MV-4-11 (cell line): Measurements from ENCODE around the gene ELAVL3.

Experiments
- DNase-seq: peaks from one replicate; lab custom pipeline; 2025; lab: John Stamatoyannopoulos, UW

ELAVL3 gene

GRCh38 chr19:11480715-11481533, at the start of gene ELAVL3:
Gene ELAVL3 (minus strand): TSS chr19:11481046. CDS start chr19:11480608, 438 bp downstream.
- no peak for DNase-seq

GRCh38 chr19:11530432-11530831, 49.6 kb upstream of the ELAVL3 start:
- peak; percentile 75 for DNase-seq

DNA sequence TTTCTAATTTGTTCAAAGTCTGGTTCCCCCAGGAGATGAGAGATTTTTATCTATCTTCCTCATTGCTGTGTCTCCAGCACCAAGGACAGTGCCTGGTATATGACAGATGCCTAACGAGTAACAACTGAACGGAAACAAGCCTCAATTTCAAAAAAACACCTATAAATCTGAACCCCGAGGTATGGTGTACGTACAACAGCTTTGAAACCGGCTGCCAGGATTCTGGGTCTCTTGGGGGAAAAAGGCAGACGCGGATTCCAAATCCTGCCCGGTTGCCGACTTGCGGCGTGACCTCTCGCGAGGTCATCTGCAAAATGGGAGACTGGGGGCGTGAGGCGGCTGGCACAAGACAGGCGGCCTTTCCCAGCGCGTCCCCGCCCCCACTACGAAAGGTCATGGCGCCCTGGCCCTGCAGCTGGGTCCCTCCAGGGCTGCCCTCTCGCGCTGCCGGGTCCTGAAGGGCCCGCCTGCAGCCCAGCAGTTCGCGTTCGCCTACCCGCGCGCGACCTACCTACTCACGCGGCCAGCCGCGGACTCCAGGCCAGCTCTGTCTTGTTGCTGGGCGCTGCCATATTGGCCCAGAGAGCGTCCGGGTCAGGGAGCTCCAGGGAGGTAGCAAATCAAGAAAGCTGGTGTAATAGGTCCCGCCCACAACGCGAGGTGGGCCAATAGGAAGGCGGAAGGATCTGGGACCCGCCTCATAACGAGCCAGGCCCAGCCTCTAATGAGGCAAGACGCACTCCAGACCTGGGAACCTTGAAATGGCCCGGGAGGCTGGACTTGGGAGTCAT, 47.9 kb upstream of the ELAVL3 start, which contains the start of gene ECSIT:
ECSIT (minus strand) TSS at position 584 of the 791 bp plus-strand sequence. CDS start 9,964 bp downstream, outside the sequence.
- peak; percentile 100 for DNase-seq

- DNase-seq = no peak
Measured at GRCh38 chr19:11519138-11519537, 38.3 kb upstream of the ELAVL3 start.

- DNase-seq = no peak
Measured at GRCh38 chr19:11513946-11514345, 33.1 kb upstream of the ELAVL3 start.

DNA sequence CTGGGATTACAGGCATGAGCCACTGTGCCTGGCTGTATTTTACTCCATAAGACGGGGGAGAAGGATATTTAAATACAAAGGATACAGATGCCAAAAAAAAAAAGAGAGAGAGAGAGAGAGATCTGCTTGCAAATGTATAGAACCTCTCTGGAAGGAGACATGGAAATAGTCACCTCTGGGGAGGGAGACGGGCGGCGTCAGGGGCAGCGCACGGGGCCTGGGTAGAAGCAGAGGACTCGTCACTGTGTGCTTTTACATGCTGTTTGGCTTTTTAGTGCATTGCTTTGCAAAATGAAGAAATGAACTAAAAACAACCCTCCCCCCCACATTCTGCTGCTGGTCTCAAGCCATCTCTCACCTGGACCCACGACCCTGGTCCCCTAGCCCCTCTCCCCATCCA, 29.6 kb upstream of the ELAVL3 start:
- no peak for DNase-seq

DNA sequence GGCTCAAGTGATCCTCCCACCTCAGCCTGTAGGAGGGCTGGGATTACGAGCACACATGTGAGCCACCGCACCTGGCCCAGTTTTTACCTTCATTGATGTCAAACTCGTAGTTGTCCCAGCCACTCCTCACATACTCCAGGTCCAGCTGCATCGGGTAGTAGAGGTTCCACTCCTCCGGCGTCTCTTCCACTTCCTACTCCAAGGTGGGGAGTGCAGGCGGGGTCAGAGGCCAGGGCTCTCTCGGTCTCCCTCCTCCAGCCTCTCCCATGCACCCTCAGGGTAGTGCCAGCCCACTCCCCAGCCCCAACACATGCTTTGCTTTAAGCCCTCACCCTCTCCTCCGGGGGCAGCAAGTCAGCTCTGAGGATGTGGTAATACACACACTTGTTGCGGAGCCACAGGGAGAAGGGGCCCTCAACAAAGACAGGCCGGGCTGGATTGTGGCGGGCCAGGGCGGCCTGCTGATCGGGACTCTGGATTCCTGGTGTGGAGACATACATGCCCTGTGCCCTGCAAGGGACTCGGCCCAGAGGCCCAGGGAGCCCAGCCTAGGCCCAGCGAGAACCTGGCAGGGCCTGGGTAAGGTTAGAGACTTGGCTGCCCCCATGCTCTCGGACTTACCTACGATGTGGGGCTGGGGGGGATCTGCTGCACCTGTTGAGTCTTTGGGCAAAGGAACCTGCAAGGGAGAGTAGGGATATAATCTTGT, 26.7 kb upstream of the ELAVL3 start:
- no peak for DNase-seq

- DNase-seq = no peak
Measured at GRCh38 chr19:11506967-11507366, 26.1 kb upstream of the ELAVL3 start.

GRCh38 chr19:11506101-11506555, 25.3 kb upstream of the ELAVL3 start:
- peak; percentile 46 for DNase-seq

DNA sequence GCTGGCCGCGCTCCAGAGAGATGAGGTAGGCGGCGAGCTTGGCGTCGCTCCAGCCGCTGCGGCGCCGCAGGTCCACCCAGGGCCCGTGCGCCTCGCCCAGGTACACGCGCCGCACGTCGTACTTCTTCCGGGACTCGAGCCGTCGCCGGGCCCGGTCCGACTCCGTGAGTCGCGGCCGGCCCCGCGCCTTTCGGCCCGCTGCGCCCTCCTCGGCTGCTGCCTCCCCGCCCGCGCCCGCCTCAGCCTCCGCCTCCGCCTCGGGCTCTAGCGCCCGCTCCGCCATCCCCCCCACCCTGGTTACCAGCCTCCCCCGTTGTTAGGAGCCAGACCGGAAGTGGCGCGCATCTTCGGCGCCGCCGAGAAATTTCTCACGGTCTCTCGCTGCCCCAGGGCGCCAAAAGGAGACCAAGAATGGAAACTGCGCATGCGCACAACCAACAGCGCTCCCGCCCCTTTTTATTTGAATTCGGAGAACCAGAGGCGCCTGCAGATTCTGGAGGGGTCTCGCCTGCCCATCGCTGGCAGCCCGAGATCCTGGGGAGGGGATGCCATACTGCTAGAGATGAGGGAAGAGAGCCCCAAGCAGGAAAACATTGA, 24.8 kb upstream of the ELAVL3 start, which contains the start of gene ZNF653:
ZNF653 (minus strand) TSS at position 336 of the 597 bp plus-strand sequence; CDS start at position 283, 53 bp downstream.
- DNase-seq = peak; percentile 96

DNA sequence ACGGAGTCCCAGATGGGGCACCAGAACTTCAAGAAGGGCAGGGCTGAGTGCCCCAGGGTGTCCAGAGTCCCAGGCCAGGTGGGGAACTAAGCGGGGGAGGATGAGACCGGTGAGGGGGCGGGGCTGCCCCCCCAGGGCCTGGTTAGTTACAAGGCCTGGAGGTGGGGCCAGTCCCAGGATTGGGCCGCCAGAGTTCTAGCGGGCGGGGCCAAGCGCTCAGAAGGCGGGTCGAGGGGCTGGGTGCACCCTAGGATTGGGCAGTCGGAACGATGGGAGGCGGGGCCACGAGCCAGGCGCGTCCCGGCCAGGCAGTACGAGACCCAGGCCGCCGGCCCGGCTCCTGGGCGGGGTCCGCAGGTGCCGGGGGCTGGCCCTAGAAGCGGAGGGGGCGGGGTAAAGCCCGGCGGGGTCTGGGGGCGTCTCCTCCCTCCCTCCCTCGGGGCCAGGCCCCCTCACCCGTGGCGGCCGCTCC, 24.2 kb upstream of the ELAVL3 start:
- peak; percentile 96 for DNase-seq

DNA sequence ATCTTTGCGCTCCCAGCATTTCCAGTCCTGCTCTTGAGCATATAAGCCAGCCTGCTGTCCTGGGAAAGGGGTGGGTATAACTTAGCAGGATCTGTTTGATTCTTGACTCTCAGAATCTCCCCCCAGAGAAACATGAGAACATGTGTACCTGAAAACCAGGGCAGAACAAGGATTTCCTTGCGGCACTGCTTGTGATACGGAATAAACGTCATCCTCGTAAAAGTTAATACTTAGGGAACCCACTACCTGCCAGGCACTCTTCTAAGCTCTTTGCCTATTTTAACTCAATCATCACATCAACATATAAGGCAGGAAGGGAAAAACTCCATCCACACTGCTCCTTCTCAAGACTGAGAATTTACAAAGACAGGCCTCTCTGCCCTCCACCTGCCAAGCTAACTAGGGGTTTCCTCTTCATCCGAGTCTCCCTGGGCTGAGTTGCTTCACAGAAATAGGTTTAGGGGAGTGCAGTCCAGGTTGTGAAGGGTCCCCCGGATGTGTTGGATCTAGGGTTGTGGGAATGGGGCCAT, 23.7 kb upstream of the ELAVL3 start:
- no peak for DNase-seq

GRCh38 chr19:11499890-11500420, 19.1 kb upstream of the ELAVL3 start:
- no peak for DNase-seq

DNA sequence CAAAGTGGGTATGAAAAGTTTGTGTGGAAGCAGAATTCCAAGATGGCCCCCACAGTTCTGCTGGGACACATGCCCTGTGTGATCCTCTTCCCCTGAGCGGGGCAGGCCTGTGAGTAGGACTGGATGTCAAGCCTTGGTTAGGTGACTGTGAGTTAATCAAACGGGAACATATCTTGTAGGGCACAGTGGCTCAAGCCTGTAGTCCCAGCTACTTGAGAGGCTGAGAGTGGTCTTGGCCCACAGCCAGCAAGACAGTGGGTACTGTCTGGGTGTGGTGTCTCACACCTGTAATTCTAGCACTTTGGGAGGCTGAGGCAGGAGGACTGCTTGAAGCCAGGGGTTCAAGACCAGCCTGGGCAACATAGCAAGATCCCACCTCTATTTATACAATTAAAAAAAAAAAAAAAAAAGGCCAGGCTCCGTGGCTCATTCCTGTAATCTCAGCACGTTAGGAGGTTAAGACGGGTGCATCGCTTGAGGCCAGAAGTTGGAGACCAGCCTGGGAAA, 18.4 kb upstream of the ELAVL3 start:
- DNase-seq = no peak

DNA sequence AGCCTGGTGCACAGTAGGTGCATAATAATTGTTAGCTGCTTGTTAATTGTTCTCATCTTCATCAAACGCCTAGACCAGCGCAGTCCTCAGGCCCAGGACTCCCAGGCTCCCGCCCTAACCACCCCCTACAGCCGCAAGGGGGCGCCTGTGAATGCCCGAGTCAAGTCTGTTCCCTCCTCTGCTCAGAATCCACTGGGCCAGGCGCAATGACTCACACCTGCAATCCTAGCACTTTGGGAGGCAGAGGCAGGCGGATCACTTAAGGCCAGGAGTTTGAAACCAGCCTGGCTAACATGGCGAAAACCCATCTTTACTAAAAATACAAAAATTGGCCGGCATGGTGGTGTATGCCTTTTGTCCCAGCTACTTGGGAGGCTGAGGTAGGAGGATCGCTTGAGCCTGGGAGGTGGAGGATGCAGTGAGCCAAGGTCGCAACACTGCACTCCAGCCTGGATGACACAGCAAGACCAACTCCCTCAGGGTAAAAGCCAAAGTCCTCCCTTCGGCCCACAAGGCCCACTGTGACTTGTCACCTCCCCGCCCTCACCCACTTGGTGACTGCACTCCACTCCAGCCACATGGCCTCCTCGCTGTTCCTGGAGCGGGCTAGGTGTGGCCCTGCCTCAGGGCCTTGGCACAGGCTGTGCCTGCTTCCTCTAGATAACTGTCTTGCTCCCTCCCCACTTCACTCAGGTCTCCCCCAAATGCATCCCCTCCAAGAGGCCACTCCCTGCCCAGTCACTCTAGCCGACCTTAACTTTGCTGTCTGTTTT, 15.7 kb upstream of the ELAVL3 start:
- peak; percentile 60 for DNase-seq

DNA sequence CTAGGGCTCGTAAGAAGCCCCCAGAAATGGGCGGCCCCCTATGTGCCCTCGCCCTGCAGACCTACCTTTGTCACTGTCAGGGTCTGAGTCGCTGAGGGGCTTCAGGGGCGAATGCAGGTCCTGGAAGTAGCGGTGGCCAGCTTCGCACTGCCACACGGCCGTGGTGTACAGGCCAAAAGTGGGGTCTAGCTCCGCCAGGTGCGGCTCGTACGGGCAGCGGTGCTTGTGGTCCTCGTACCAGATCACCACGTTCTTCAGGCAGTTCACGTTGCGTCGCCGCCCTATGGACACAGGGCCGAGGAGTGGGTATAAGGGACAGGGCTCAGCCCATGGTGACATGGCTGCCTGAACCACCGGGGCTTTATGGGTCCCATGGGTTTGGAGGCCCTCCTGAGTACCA, 15.0 kb upstream of the ELAVL3 start:
- no peak for DNase-seq

DNA sequence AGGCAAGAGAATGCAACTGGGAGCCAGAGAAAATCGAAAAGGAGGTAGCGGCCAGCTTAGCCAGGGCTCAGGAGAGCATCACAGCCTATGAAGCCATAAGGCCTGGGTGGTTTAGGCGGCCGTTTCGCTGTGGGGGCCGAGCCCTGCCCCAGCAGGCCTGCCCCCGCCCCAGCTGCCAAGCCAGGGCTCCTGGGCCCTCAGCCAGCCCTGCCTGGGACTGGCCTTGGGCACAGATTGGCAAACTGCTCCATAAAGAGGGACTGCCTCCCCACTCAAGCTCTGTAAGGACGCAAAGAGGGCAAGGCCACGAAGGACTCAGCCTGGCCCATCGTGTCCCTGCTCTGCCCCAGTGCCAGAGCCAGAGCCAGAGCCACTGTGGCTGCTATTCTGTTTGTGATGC, 14.6 kb upstream of the ELAVL3 start:
- DNase-seq = no peak

DNA sequence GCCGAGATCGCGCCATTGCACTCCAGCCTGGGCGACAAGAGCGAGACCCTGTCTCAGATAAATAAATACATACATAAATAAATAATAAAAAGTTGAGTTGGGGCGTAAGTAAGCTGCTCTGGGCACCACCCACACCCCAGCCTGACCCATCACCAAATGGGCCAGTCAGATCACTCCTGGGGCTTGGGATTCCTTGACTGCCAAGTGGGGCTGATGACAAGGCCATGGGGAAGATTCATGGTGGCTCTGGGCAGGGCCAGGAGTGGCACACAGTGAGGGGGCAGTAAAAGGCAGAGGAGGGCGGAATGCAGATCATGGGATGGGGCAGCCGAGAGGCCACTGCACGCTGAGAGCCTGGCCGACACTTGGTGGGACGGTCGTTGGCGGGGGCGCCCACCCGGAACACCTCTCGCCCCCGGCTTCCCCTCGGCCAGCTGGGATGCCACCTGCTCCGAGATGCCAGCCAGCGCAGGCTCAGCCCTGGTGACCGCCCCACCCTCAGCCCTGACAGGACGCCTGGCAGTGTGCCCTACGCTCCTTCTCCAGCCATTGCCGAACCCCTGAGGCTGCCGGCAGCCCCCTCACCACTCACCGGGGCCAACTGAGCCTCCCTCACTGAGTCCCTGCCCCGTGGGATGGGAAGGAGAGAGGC, 13.9 kb upstream of the ELAVL3 start:
- no peak for DNase-seq

- no peak for DNase-seq
Measured at GRCh38 chr19:11489378-11489777, 8.5 kb upstream of the ELAVL3 start.
